ENCODE results near the gene HARBI1. TPM values are rescaled to one million over a fixed set of nuclear protein-coding genes. Genes with fewer than 3 reads are reported as not detected.

The HARBI1 gene
- total and polyA plus RNA-seq, 9 of the 15 experiments (the other 6 are each of a cell fraction or from before 2014, with no cell fraction given) = 3.5 to 8.4 (median 5.5) TPM

DNA sequence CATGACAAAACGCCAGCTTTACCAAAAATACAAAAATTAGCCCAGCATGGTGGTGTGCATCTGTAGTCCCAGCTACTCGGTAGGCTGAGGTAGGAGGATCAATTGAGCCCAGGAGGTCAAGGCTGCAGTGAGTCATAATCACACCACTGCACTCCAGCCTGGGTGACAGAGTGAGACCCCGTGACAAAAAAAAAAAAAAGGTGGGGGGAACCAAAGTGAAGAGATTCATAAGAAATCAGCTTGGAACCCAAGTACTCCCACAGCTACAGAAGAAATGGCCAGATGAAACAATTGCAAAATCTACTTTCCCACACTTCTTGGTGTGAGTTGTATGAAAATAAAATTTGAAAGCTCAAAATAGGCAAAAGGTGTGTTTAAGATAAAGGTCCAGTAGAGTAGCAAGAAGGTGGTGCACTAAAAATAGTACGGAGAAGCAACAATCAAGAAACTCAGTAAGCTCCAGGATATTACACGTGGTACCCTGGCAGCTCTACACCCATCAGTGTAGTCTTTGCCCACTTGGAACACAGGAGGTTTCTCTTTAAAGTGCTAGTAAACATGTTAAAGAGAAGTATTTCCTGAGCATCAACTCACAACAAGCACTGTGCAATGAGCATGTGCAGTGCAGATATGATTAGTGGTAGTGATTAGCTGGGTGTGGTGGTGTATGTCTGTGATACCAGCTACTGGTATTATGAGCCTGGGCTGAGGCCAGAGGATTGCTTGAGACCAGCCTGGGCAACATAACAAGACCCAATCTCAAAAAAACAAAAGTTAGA is 5.3 kb downstream of the HARBI1 start (continued):
- TF ChIP-seq, protein P1, sequence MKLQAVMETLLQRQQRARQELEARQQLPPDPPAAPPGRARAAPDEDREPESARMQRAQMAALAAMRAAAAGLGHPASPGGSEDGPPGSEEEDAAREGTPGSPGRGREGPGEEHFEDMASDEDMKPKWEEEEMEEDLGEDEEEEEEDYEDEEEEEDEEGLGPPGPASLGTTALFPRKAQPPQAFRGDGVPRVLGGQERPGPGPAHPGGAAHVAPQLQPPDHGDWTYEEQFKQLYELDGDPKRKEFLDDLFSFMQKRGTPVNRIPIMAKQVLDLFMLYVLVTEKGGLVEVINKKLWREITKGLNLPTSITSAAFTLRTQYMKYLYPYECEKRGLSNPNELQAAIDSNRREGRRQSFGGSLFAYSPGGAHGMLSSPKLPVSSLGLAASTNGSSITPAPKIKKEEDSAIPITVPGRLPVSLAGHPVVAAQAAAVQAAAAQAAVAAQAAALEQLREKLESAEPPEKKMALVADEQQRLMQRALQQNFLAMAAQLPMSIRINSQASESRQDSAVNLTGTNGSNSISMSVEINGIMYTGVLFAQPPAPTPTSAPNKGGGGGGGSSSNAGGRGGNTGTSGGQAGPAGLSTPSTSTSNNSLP (IDR thresholded peaks at IDR 0.05; ENCODE audit: borderline replicate concordance, low read depth, low read length) = no peak
- TF ChIP-seq ILF3 (IDR thresholded peaks at IDR 0.05; ENCODE audit: borderline replicate concordance) (no peak), RBM15 (IDR thresholded peaks at IDR 0.05; ENCODE audit: insufficient read depth, low read length) (no peak), NCOA1 (IDR thresholded peaks at IDR 0.05; ENCODE audit: low read depth) (no peak), SMAD3 (CRISPR knock-in tag; conservative IDR thresholded peaks at IDR 0.05) (no peak), ZFP1 (CRISPR knock-in tag; IDR thresholded peaks at IDR 0.05) (no peak), EP300 (IDR thresholded peaks at IDR 0.05; ENCODE audit: low read length) (peak; percentile 67; the same call in 1 of the 2 replicates)
- TF ChIP-seq, protein P2, sequence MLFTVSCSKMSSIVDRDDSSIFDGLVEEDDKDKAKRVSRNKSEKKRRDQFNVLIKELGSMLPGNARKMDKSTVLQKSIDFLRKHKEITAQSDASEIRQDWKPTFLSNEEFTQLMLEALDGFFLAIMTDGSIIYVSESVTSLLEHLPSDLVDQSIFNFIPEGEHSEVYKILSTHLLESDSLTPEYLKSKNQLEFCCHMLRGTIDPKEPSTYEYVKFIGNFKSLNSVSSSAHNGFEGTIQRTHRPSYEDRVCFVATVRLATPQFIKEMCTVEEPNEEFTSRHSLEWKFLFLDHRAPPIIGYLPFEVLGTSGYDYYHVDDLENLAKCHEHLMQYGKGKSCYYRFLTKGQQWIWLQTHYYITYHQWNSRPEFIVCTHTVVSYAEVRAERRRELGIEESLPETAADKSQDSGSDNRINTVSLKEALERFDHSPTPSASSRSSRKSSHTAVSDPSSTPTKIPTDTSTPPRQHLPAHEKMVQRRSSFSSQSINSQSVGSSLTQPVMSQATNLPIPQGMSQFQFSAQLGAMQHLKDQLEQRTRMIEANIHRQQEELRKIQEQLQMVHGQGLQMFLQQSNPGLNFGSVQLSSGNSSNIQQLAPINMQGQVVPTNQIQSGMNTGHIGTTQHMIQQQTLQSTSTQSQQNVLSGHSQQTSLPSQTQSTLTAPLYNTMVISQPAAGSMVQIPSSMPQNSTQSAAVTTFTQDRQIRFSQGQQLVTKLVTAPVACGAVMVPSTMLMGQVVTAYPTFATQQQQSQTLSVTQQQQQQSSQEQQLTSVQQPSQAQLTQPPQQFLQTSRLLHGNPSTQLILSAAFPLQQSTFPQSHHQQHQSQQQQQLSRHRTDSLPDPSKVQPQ (CRISPR knock-in tag; IDR thresholded peaks at IDR 0.05; ENCODE audit: borderline replicate concordance) = no peak
- TF ChIP-seq, protein P3, sequence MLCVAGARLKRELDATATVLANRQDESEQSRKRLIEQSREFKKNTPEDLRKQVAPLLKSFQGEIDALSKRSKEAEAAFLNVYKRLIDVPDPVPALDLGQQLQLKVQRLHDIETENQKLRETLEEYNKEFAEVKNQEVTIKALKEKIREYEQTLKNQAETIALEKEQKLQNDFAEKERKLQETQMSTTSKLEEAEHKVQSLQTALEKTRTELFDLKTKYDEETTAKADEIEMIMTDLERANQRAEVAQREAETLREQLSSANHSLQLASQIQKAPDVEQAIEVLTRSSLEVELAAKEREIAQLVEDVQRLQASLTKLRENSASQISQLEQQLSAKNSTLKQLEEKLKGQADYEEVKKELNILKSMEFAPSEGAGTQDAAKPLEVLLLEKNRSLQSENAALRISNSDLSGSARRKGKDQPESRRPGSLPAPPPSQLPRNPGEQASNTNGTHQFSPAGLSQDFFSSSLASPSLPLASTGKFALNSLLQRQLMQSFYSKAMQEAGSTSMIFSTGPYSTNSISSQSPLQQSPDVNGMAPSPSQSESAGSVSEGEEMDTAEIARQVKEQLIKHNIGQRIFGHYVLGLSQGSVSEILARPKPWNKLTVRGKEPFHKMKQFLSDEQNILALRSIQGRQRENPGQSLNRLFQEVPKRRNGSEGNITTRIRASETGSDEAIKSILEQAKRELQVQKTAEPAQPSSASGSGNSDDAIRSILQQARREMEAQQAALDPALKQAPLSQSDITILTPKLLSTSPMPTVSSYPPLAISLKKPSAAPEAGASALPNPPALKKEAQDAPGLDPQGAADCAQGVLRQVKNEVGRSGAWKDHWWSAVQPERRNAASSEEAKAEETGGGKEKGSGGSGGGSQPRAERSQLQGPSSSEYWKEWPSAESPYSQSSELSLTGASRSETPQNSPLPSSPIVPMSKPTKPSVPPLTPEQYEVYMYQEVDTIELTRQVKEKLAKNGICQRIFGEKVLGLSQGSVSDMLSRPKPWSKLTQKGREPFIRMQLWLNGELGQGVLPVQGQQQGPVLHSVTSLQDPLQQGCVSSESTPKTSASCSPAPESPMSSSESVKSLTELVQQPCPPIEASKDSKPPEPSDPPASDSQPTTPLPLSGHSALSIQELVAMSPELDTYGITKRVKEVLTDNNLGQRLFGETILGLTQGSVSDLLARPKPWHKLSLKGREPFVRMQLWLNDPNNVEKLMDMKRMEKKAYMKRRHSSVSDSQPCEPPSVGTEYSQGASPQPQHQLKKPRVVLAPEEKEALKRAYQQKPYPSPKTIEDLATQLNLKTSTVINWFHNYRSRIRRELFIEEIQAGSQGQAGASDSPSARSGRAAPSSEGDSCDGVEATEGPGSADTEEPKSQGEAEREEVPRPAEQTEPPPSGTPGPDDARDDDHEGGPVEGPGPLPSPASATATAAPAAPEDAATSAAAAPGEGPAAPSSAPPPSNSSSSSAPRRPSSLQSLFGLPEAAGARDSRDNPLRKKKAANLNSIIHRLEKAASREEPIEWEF (CRISPR knock-in tag; IDR thresholded peaks at IDR 0.05) = no peak
- TF ChIP-seq, protein P4, sequence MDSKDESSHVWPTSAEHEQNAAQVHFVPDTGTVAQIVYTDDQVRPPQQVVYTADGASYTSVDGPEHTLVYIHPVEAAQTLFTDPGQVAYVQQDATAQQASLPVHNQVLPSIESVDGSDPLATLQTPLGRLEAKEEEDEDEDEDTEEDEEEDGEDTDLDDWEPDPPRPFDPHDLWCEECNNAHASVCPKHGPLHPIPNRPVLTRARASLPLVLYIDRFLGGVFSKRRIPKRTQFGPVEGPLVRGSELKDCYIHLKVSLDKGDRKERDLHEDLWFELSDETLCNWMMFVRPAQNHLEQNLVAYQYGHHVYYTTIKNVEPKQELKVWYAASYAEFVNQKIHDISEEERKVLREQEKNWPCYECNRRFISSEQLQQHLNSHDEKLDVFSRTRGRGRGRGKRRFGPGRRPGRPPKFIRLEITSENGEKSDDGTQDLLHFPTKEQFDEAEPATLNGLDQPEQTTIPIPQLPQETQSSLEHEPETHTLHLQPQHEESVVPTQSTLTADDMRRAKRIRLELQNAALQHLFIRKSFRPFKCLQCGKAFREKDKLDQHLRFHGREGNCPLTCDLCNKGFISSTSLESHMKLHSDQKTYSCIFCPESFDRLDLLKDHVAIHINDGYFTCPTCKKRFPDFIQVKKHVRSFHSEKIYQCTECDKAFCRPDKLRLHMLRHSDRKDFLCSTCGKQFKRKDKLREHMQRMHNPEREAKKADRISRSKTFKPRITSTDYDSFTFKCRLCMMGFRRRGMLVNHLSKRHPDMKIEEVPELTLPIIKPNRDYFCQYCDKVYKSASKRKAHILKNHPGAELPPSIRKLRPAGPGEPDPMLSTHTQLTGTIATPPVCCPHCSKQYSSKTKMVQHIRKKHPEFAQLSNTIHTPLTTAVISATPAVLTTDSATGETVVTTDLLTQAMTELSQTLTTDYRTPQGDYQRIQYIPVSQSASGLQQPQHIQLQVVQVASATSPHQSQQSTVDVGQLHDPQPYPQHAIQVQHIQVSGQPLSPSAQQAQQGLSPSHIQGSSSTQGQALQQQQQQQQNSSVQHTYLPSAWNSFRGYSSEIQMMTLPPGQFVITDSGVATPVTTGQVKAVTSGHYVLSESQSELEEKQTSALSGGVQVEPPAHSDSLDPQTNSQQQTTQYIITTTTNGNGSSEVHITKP (IDR thresholded peaks at IDR 0.05; ENCODE audit: partially characterized antibody) = no peak

All from K562 (cell line).